Right lobe of liver (tissue), 6 donors: Measurements from ENCODE around the gene MRPL2. TPM values are rescaled to one million over a fixed set of nuclear protein-coding genes. Genes with fewer than 3 reads are reported as not detected.
A peak's percentile ranks its signal among the peaks of the same experiment; 100 is the strongest.

Experiments used
- ATAC-seq, 4 donors: fragments of 200-7000 bp; cut with Tn5 transposase; one replicate each; pipeline ENCODE4 v1.9.1; 2020; ENCODE audit warnings: mild to moderate bottlenecking in 4 of 4, moderate library complexity in 4 of 4
- DNase-seq, 3 donors: peaks; one replicate each; pipeline ENCODE4 v3.0.0-alpha.2; 2020
- H3K27ac ChIP-seq, 3 donors: fragments of 200-600 bp; one replicate each; pipeline ENCODE4 v1.8.0; 2022
- H3K27me3 ChIP-seq, 2 donors: fragments of 200-600 bp; one replicate each; pipeline ENCODE4 v1.8.0; 2022
- H3K36me3 ChIP-seq, 4 donors: fragments of 200-600 bp; sonication (generic) in 1 of 4; one replicate each; pipeline versions ENCODE4 v1.5.1 to v1.8.0; 2017 to 2022; ENCODE audit warnings: control low read depth in 1 of 4
- H3K4me1 ChIP-seq, 4 donors: fragments of 200-600 bp; sonication (generic) in 1 of 4; one replicate each; pipeline versions ENCODE4 v1.5.1 to v1.8.0; 2017 to 2022; ENCODE audit warnings: control low read depth in 1 of 4
- H3K4me3 ChIP-seq, 3 donors: fragments of 200-600 bp; one replicate each; pipeline ENCODE4 v1.8.0; 2022
- H3K9me3 ChIP-seq, 4 donors: fragments of 200-600 bp; sonication (generic) in 1 of 4; one replicate each; pipeline versions ENCODE4 v1.5.1 to v1.8.0; 2017 to 2022; ENCODE audit warnings: control low read depth in 1 of 4
- CTCF ChIP-seq, 4 donors: fragments of 200-600 bp in 3 of 4; fragments of 450-650 bp in 1 of 4; IDR thresholded peaks; one replicate each; pipeline versions ENCODE4 v1.5.1 to v1.8.0; 2016 to 2022; ENCODE audit warnings: antibody characterized with exemption in 4 of 4, mild to moderate bottlenecking in 2 of 4
- POLR2A ChIP-seq: fragments of 450-650 bp; IDR thresholded peaks from one replicate; pipeline ENCODE4 v1.6.1; 2017; ENCODE audit warnings: antibody characterized with exemption, mild to moderate bottlenecking
- WGBS: methylation state at CpG from one replicate; pipeline ENCODE4 v1.1.6; 2018; ENCODE audit warnings: low coverage, low lambda C conversion rate; ENCODE audit not compliant: insufficient coverage; ENCODE audit errors: missing lambda C conversion rate; 5-methylcytosine and 5-hydroxymethylcytosine counted together
- intact Hi-C, 2 donors: fragments of 100-400 bp; cut with DNase I; formaldehyde crosslinking; loops; one replicate each; pipeline versions ENCODE4 v1.11.2 to v1.14.1; 2022
- total RNA-seq, 6 experiments: library from RNA; depleted of rRNA in 2 of 6; stranded (reverse); fragments of >200 nt in 2 of 6; fragmentation: NEBNext Ultra II Directional in 3 of 6; extraction: Animal tissue kit (Norgen Biotek cat#: 25700) in 3 of 6; gene quantifications; one replicate each; pipeline versions ENCODE4 v1.1.0 to v1.2.4, GENCODE V29; 2016 to 2023
- donor health status: DM: no; HTN: yes; CAD: no.
- donor health status: DM: no; HTN: no; CAD: no.
- donor health status: DM: no; HTN: no; CAD: no.
- donor health status: DM: no; HTN: yes; CAD: no.
- donor health status: DM: no; HTN: yes; CAD: no.

MRPL2 gene
- total RNA-seq, 6 experiments from 2014 or later, result 41.6 to 63.1 (median 60.4) TPM

- TF ChIP-seq CTCF (IDR thresholded peaks at IDR 0.05) (no peak), POLR2A (no peak)
- H3K4me3 ChIP-seq, result no peak overlapping the region
- no peaks in the 10 kb centered on the region for H3K9me3 ChIP-seq
- ATAC-seq, result no peak
- peaks cover 0 to 19% (median 7%) of the 10 kb centered on the region in 4 donors for H3K36me3 ChIP-seq
- no peaks in the 10 kb centered on the region for H3K27me3 ChIP-seq
- no peak overlapping the region for H3K27ac ChIP-seq
- intact Hi-C loops, result no loop called here
- DNase-seq, result no peak
- WGBS, result 90% methylated on average over 8 of the region's 9 CpGs
- H3K4me1 ChIP-seq, result peaks cover 0 to 11% (median 0%) of the 10 kb centered on the region in 4 donors
Measured at GRCh38 chr6:43036712-43037111, 22.5 kb downstream of the MRPL2 start.

- TF ChIP-seq CTCF (IDR thresholded peaks at IDR 0.05) (no peak), POLR2A (no peak)
- Histone ChIP-seq H3K27ac (no peak overlapping the region), H3K9me3 (no peaks in the 10 kb centered on the region), H3K36me3 (peaks cover 0 to 20% (median 5%) of the 10 kb centered on the region in 4 donors), H3K4me3 (no peak overlapping the region), H3K27me3 (no peaks in the 10 kb centered on the region), H3K4me1 (peaks cover 0 to 11% (median 0%) of the 10 kb centered on the region in 4 donors)
- 27% methylated on average over 2 of the region's 4 CpGs for WGBS
- intact Hi-C loops, result no loop called here
- DNase-seq, result peak in 1 of 3 donors; percentile 77
- peak; percentile 43 to 95 (median 74) for ATAC-seq
Measured at GRCh38 chr6:43035495-43036194, 23.6 kb downstream of the MRPL2 start.

GRCh38 chr6:43034190-43034525, 25.1 kb downstream of the MRPL2 start:
- no peak for DNase-seq
- Histone ChIP-seq H3K27ac (no peak overlapping the region), H3K4me3 (no peak overlapping the region), H3K4me1 (peaks cover 0 to 11% (median 0%) of the 10 kb centered on the region in 4 donors), H3K9me3 (no peaks in the 10 kb centered on the region), H3K36me3 (peaks cover 0 to 35% (median 8%) of the 10 kb centered on the region in 4 donors), H3K27me3 (no peaks in the 10 kb centered on the region)
- no peak for ATAC-seq
- intact Hi-C loops, result no loop called here
- TF ChIP-seq CTCF (IDR thresholded peaks at IDR 0.05) (no peak), POLR2A (no peak)
- 67% methylated on average over 1 of the region's 2 CpGs for WGBS

- no peak for ATAC-seq
- DNase-seq, result no peak
- Histone ChIP-seq H3K4me3 (no peak overlapping the region), H3K27me3 (no peaks in the 10 kb centered on the region), H3K36me3 (peaks cover 0 to 39% (median 10%) of the 10 kb centered on the region in 4 donors), H3K27ac (no peak overlapping the region), H3K9me3 (no peaks in the 10 kb centered on the region), H3K4me1 (peaks cover 0 to 11% (median 0%) of the 10 kb centered on the region in 4 donors)
- intact Hi-C loops, result no loop called here
- 67% methylated on average over 1 of the region's 2 CpGs for WGBS
- TF ChIP-seq POLR2A (no peak), CTCF (IDR thresholded peaks at IDR 0.05) (no peak)
Measured at GRCh38 chr6:43033496-43034189, 25.6 kb downstream of the MRPL2 start.
